HepG2 (cell line): Measurements from ENCODE around the gene TUBA4A. TPM values are rescaled to one million over a fixed set of nuclear protein-coding genes. Genes with fewer than 3 reads are reported as not detected.
A peak's percentile ranks its signal among the peaks of the same experiment; 100 is the strongest.

ENCODE experiments used
- BRCA1 ChIP-seq: sonication (generic); formaldehyde crosslinking; IDR thresholded peaks from 2 replicates; pipeline ENCODE4 v1.4.0; 2020; ENCODE audit warnings: missing genetic modification reagents
- CCAR2 ChIP-seq: fragments of 200-400 bp; formaldehyde crosslinking; optimal IDR thresholded peaks from 2 replicates; pipeline ENCODE3; 2018; ENCODE audit warnings: low read depth, mild to moderate bottlenecking, low read length, moderate library complexity
- DDIT3 ChIP-seq: sonication (generic); formaldehyde crosslinking; IDR thresholded peaks from 2 replicates; pipeline ENCODE4 v1.4.0; 2020; ENCODE audit warnings: mild to moderate bottlenecking, missing genetic modification reagents
- ETS1 ChIP-seq: sonication (generic); formaldehyde crosslinking; IDR thresholded peaks from 2 replicates; pipeline ENCODE4 v1.4.0; 2020; ENCODE audit warnings: missing genetic modification reagents
- ETV5 ChIP-seq: IDR thresholded peaks from 2 replicates; pipeline ENCODE4 v1.6.1; 2018; ENCODE audit warnings: missing biosample characterization, missing genetic modification reagents, inconsistent platforms, borderline replicate concordance
- GATAD1 ChIP-seq: IDR thresholded peaks from 2 replicates; pipeline ENCODE4 v1.6.1; 2016; ENCODE audit warnings: missing genetic modification reagents, missing compliant biosample characterization
- GLI4 ChIP-seq: sonication (generic); formaldehyde crosslinking; IDR thresholded peaks from 2 replicates; pipeline ENCODE4 v1.5.1; 2020; ENCODE audit warnings: missing genetic modification reagents, mild to moderate bottlenecking, moderate library complexity, borderline replicate concordance
- HIC2 ChIP-seq: sonication (generic); formaldehyde crosslinking; IDR thresholded peaks from 2 replicates; pipeline ENCODE4 v1.9.0; 2022; ENCODE audit warnings: low read depth, missing genetic modification reagents
- HMG20A ChIP-seq: IDR thresholded peaks from 2 replicates; pipeline ENCODE4 v1.6.1; 2016; ENCODE audit warnings: borderline replicate concordance
- NFIB ChIP-seq: sonication (generic); formaldehyde crosslinking; IDR thresholded peaks from 2 replicates; pipeline ENCODE4 v1.9.0; 2021; ENCODE audit warnings: missing genetic modification reagents, mild to moderate bottlenecking, borderline replicate concordance
- NPAS2 ChIP-seq: sonication (generic); formaldehyde crosslinking; IDR thresholded peaks from 2 replicates; pipeline ENCODE4 v1.8.0; 2022; ENCODE audit warnings: mild to moderate bottlenecking, missing genetic modification reagents, borderline replicate concordance
- POLR2AphosphoS5 ChIP-seq: IDR thresholded peaks from 2 replicates; pipeline ENCODE4 v1.6.1; 2012; ENCODE audit warnings: low read depth, low read length
- SP5 ChIP-seq: IDR thresholded peaks from 2 replicates; pipeline ENCODE4 v1.6.1; 2016; ENCODE audit warnings: low read depth, borderline replicate concordance
- SRF ChIP-seq: IDR thresholded peaks from 2 replicates; pipeline ENCODE4 v1.6.1; 2011; ENCODE audit warnings: mild to moderate bottlenecking, low read depth, low read length, moderate library complexity
- TEAD2 ChIP-seq: sonication (generic); formaldehyde crosslinking; IDR thresholded peaks from 2 replicates; pipeline ENCODE4 v1.9.0; 2021; ENCODE audit warnings: missing genetic modification reagents
- THRA ChIP-seq: sonication (generic); formaldehyde crosslinking; IDR thresholded peaks from 2 replicates; pipeline ENCODE4 v1.4.0; 2020; ENCODE audit warnings: missing genetic modification reagents, borderline replicate concordance
- THYN1 ChIP-seq: sonication (generic); formaldehyde crosslinking; IDR thresholded peaks from 2 replicates; pipeline ENCODE4 v1.8.1; 2023; ENCODE audit warnings: low read depth, mild to moderate bottlenecking, moderate library complexity, missing genetic modification reagents, borderline replicate concordance
- U2AF1 ChIP-seq: fragments of 200-400 bp; formaldehyde crosslinking; optimal IDR thresholded peaks from 2 replicates; pipeline ENCODE3; 2017; ENCODE audit warnings: mild to moderate bottlenecking, low read depth, low read length
- ZMYM3 ChIP-seq: sonication (generic); formaldehyde crosslinking; IDR thresholded peaks from 2 replicates; pipeline ENCODE4 v1.5.1; 2020; ENCODE audit warnings: mild to moderate bottlenecking, missing genetic modification reagents
- ZNF205 ChIP-seq: IDR thresholded peaks from 2 replicates; pipeline ENCODE4 v1.6.1; 2018; ENCODE audit warnings: missing biosample characterization, missing genetic modification reagents
- ZNF230 ChIP-seq: sonication (generic); formaldehyde crosslinking; IDR thresholded peaks from 2 replicates; pipeline ENCODE4 v1.4.0; 2020; ENCODE audit warnings: mild to moderate bottlenecking, missing genetic modification reagents
- ZNF33B ChIP-seq: sonication (generic); formaldehyde crosslinking; IDR thresholded peaks from 2 replicates; pipeline ENCODE4 v1.5.1; 2020; ENCODE audit warnings: mild to moderate bottlenecking, missing genetic modification reagents
- ZNF431 ChIP-seq: sonication (generic); formaldehyde crosslinking; IDR thresholded peaks from 2 replicates; pipeline ENCODE4 v1.9.0; 2022; ENCODE audit warnings: missing genetic modification reagents, low read depth, mild to moderate bottlenecking, borderline replicate concordance
- ZSCAN5A ChIP-seq: sonication (generic); formaldehyde crosslinking; IDR thresholded peaks from 2 replicates; pipeline ENCODE4 v1.8.0; 2022; ENCODE audit warnings: mild to moderate bottlenecking, missing genetic modification reagents, borderline replicate concordance
- polyA plus RNA-seq, 8 experiments: library from polyadenylated mRNA; depleted of rRNA in 3 of 8; stranded (reverse) in 7 of 8; unstranded in 1 of 8; fragments of >200 nt; fragmentation: Illumina TruSeq in 4 of 8; extraction: Trizol in 4 of 8; gene quantifications; 2 replicates each; pipeline versions ENCODE4 v1.2.1 to v1.2.3, GENCODE V29; 2011 to 2016; ENCODE audit warnings: low read depth in 4 of 8, missing spikeins in 1 of 8, mixed read lengths in 1 of 8; ENCODE audit not compliant: insufficient read depth in 1 of 8
- total RNA-seq, 5 experiments: library from RNA; depleted of rRNA; stranded (reverse); fragments of >200 nt; fragmentation: Illumina TruSeq; extraction: Trizol; gene quantifications; 2 replicates each; pipeline ENCODE4 v1.2.3, GENCODE V29; 2016; ENCODE audit warnings: low read depth in 1 of 5

Gene TUBA4A
- total and polyA plus RNA-seq, 2 of the 13 experiments (the other 11 are each of a cell fraction or from before 2014, with no cell fraction given) = 1.3 to 12.7 TPM

GRCh38 chr2:219253753-219254589, at the start of gene TUBA4A (continued):
- TF ChIP-seq SP5 (CRISPR knock-in tag) (peak; percentile 62; the same call in 1 of the 2 replicates), CCAR2 (no peak), ZMYM3 (CRISPR knock-in tag) (no peak), NFIB (CRISPR knock-in tag) (no peak), ZNF33B (peak; percentile 53; the same call in 1 of the 2 replicates), BRCA1 (0 out of 2 replicates have a peak, but pooled peaks have one; percentile 50), U2AF1 (no peak), HMG20A (CRISPR knock-in tag) (no peak), THRA (no peak), ZNF230 (no peak; the same call in 1 of the 2 replicates), ZNF205 (no peak), GLI4 (CRISPR knock-in tag) (peak; percentile 81; the same call in 1 of the 2 replicates), SRF (no peak), TEAD2 (CRISPR knock-in tag) (no peak), POLR2AphosphoS5 (peak; percentile 84), DDIT3 (CRISPR knock-in tag) (no peak), GATAD1 (no peak), ZSCAN5A (no peak), ZNF431 (CRISPR knock-in tag) (no peak), ETS1 (CRISPR knock-in tag) (no peak), NPAS2 (no peak), HIC2 (CRISPR knock-in tag) (no peak), ETV5 (no peak), THYN1 (CRISPR knock-in tag) (no peak)
